Measurements from ENCODE around the gene SIX5.

GRCh38 chr19:45793876-45794275 lies 24.8 kb upstream of the SIX5 start:
- no peak for TF ChIP-seq YY1 (IDR thresholded peaks at IDR 0.05; ENCODE audit: insufficient read depth, insufficient read length)
- no peak for TF ChIP-seq ZNF274 (IDR thresholded peaks at IDR 0.05; ENCODE audit: low read depth, low read length)
